GM12878 (cell line): ENCODE data around the gene CORO1C. TPM values are rescaled to one million over a fixed set of nuclear protein-coding genes. Genes with fewer than 3 reads are reported as not detected.

Source experiments
- ATAC-seq: fragments of 200-7000 bp; cut with Tn5 transposase; 3 replicates; pipeline ENCODE4 v1.9.1; 2020; ENCODE audit warnings: mild to moderate bottlenecking, moderate library complexity
- BruUV-seq: library from RNA; stranded (reverse); fragments of 400-500 nt; replicated peaks from 2 replicates; lab custom pipeline; 2021; lab: Mats Ljungman, UMichigan
- CTCF ChIA-PET: fragments of 300-600 bp; sonication (Branson Sonifier 250); formaldehyde crosslinking; extraction: SDS; loops from one replicate; lab custom pipeline; 2021; ENCODE audit warnings: inconsistent platforms; lab: Yijun Ruan, JAX
- POLR2A ChIA-PET: fragments of 350-600 bp; formaldehyde crosslinking; extraction: SDS; loops from one replicate; lab custom pipeline; 2021; ENCODE audit warnings: inconsistent platforms; lab: Charles Lee
- RAD21 ChIA-PET: fragments of 300-600 bp; sonication (Branson Sonifier 250); formaldehyde crosslinking; loops from one replicate; lab custom pipeline; 2023; ENCODE audit warnings: antibody characterized with exemption; ENCODE audit not compliant: unreplicated experiment; lab: Charles Lee
- SMC1A ChIA-PET: fragments of 300-600 bp; sonication (Branson Sonifier 250); formaldehyde crosslinking; loops from one replicate; lab custom pipeline; 2023; ENCODE audit not compliant: unreplicated experiment, uncharacterized antibody; lab: Charles Lee
- DNase-seq: peaks from one replicate; pipeline ENCODE4 v3.0.0-alpha.2; 2011; ENCODE audit warnings: low read depth, low spot score
- FAIRE-seq: peaks from 3 replicates; lab custom pipeline; 2011; peaks lifted over from hg19 to GRCh38; lab: Jason Lieb, UNC
- H2AFZ ChIP-seq: 2 replicates; pipeline ENCODE4 v1.6.0; 2011; ENCODE audit warnings: low read depth, low read length, control low read depth; ENCODE audit not compliant: control insufficient read depth
- H3K27ac ChIP-seq: 2 replicates; pipeline ENCODE4 v1.5.1; 2011; ENCODE audit warnings: control low read depth; ENCODE audit not compliant: control insufficient read depth, insufficient read depth
- H3K27me3 ChIP-seq, 2 experiments: replicated peaks in 1 of 2; 2 replicates each; pipeline versions ENCODE4 v1.6.0 to v1.6.1; 2011; ENCODE audit warnings: low read length in 1 of 2; ENCODE audit not compliant: control insufficient read depth in 2 of 2, insufficient read depth in 2 of 2
- H3K36me3 ChIP-seq, 2 experiments: 2 replicates each; pipeline ENCODE4 v1.5.1; 2011; ENCODE audit warnings: low read length in 1 of 2; ENCODE audit not compliant: control insufficient read depth in 2 of 2, insufficient read depth in 2 of 2
- H3K4me1 ChIP-seq: 2 replicates; pipeline ENCODE4 v1.6.1; 2011; ENCODE audit warnings: mild to moderate bottlenecking, low read length, moderate library complexity, mixed read lengths; ENCODE audit not compliant: control insufficient read depth, insufficient read depth
- H3K4me2 ChIP-seq: 2 replicates; pipeline ENCODE4 v1.6.0; 2011; ENCODE audit warnings: control low read depth; ENCODE audit not compliant: control insufficient read depth, insufficient read depth
- H3K4me3 ChIP-seq: fragments of 200-600 bp; sonication (generic); 2 replicates; pipeline ENCODE4 v1.5.1; 2016
- H3K79me2 ChIP-seq: 2 replicates; pipeline ENCODE4 v1.6.0; 2011; ENCODE audit warnings: low read length; ENCODE audit not compliant: control insufficient read depth, insufficient read depth
- H3K9ac ChIP-seq: 2 replicates; pipeline ENCODE4 v1.8.0; 2011; ENCODE audit warnings: low read length, control low read depth, mixed read lengths; ENCODE audit not compliant: control insufficient read depth, insufficient read depth
- H3K9me3 ChIP-seq: replicated peaks from 3 replicates; pipeline ENCODE4 v1.5.1; 2011; ENCODE audit warnings: mild to moderate bottlenecking, low read length; ENCODE audit not compliant: control insufficient read depth, insufficient read depth
- H4K20me1 ChIP-seq: 2 replicates; pipeline ENCODE4 v1.6.0; 2011; ENCODE audit not compliant: control insufficient read depth, insufficient read depth
- ESRRA ChIP-seq: IDR thresholded peaks from 2 replicates; pipeline ENCODE4 v1.6.1; 2012; ENCODE audit warnings: mild to moderate bottlenecking, low read length, improper control_type of control experiment
- KLF5 ChIP-seq: fragments of 450-650 bp; IDR thresholded peaks from 2 replicates; pipeline ENCODE4 v1.6.1; 2014; ENCODE audit warnings: mild to moderate bottlenecking; ENCODE audit not compliant: partially characterized antibody
- MXI1 ChIP-seq: fragments of 150-350 bp; IDR thresholded peaks from 2 replicates; pipeline ENCODE4 v1.6.1; 2011; ENCODE audit warnings: low read depth, mild to moderate bottlenecking, inconsistent platforms, low read length, improper control_type of control experiment
- NBN ChIP-seq: fragments of 450-650 bp; IDR thresholded peaks from 2 replicates; pipeline ENCODE4 v1.6.1; 2016
- POLR2AphosphoS2 ChIP-seq: IDR thresholded peaks from 2 replicates; pipeline ENCODE4 v1.6.1; 2011; ENCODE audit warnings: low read depth, mild to moderate bottlenecking, low read length, improper control_type of control experiment, moderate library complexity
- RB1 ChIP-seq: fragments of 450-650 bp; formaldehyde crosslinking; IDR thresholded peaks from 2 replicates; pipeline ENCODE4 v1.6.1; 2017; ENCODE audit warnings: mild to moderate bottlenecking, borderline replicate concordance
- SMAD5 ChIP-seq: IDR thresholded peaks from 2 replicates; pipeline ENCODE4 v1.6.1; 2016; ENCODE audit warnings: antibody characterized with exemption, low read depth
- TCF3 ChIP-seq: IDR thresholded peaks from 2 replicates; pipeline ENCODE4 v1.6.1; 2012; ENCODE audit warnings: low read depth, mild to moderate bottlenecking, low read length, borderline replicate concordance; ENCODE audit not compliant: insufficient read depth
- WGBS: methylation state at CpG from one replicate; pipeline ENCODE4 v1.1.6; 2016; ENCODE audit warnings: low lambda C conversion rate; ENCODE audit not compliant: insufficient replicate concordance, insufficient coverage; ENCODE audit errors: missing lambda C conversion rate; 5-methylcytosine and 5-hydroxymethylcytosine counted together
- in situ Hi-C: fragments of 300-500 bp; cut with MboI; formaldehyde crosslinking; loops from 9 replicates; pipeline ENCODE4 v1.14.3; 2018; ENCODE audit warnings: mixed read lengths
- intact Hi-C: fragments of 100-400 bp; cut with micrococcal nuclease; formaldehyde crosslinking; loops from one replicate; pipeline ENCODE4 v1.14.2; 2022; ENCODE audit not compliant: unreplicated experiment
- polyA plus RNA-seq, 11 experiments: library from polyadenylated mRNA; depleted of rRNA in 4 of 11; unstranded in 6 of 11; stranded (reverse) in 5 of 11; fragments of >200 nt; fragmentation: Nextera tagmentation in 4 of 11; fragmentation: Illumina TruSeq in 1 of 11; extraction: Ambion mirVana in 4 of 11; extraction: Trizol in 1 of 11; gene quantifications; 1 replicate in 1 of 11; 2 replicates in 10 of 11; pipeline versions ENCODE4 v1.2.1 to v1.2.3, GENCODE V29; 2011 to 2016; ENCODE audit warnings: inconsistent platforms in 2 of 11, missing spikeins in 2 of 11, low read depth in 1 of 11
- total RNA-seq, 4 experiments: library from RNA; depleted of rRNA in 3 of 4; stranded (reverse); fragments of >200 nt in 3 of 4; fragmentation: Illumina TruSeq in 1 of 4; extraction: Trizol in 1 of 4; gene quantifications; 2 replicates each; pipeline versions ENCODE4 v1.2.1 to v1.2.3, GENCODE V29; 2013 to 2021
- TF ChIP-seq, protein P1 (sequence below): fragments of 450-650 bp; IDR thresholded peaks from 2 replicates; pipeline ENCODE4 v1.6.1; 2014; ENCODE audit warnings: mild to moderate bottlenecking
- TF ChIP-seq, protein P2 (sequence below): IDR thresholded peaks from 2 replicates; pipeline ENCODE4 v1.6.1; 2011; ENCODE audit warnings: low read depth, low read length, improper control_type of control experiment, borderline replicate concordance

CORO1C gene
- total and polyA plus RNA-seq, 10 of the 15 experiments (the other 5 are each of a cell fraction or from before 2014, with no cell fraction given), result 52.7 to 254 (median 171) TPM

DNA sequence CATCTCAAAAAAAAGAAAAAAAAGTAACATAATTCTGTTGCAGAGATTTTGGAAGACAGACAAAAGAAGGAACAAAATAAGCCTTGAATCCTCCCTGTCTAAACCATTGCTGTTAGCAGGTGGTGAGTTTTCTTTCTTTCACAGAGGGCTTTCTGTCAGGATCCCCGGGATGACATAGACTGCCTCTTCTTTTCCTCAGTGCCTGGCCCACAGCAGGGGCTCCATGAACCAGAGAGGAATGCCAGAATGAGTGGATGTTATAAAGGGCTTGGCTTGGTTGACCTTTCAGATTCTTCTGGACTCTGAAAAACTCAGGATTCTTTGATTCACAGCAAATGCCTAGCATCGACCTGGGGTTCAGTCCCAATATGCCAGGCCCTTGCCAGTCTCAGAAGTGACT is 45.8 kb upstream of the CORO1C start:
- Histone ChIP-seq H3K9me3 (no peaks in the 10 kb centered on the region), H3K4me3 (no peak overlapping the region), H3K36me3 (no peaks in the 10 kb centered on the region), H4K20me1 (no peaks in the 10 kb centered on the region), H3K27me3 (no peaks in the 10 kb centered on the region), H3K79me2 (no peaks in the 10 kb centered on the region), H3K9ac (no peak overlapping the region), H3K27ac (no peak overlapping the region), H2AFZ (no peak overlapping the region), H3K4me1 (peaks cover 6% of the 10 kb centered on the region), H3K4me2 (no peak overlapping the region)
- POLR2A ChIA-PET, result interaction anchor here (0.6 to 0.7 kb wide), 3 partner anchors 8 to 115 kb away, joined by 3 to 4 read pairs (median 4); no protein-coding TSS in a partner anchor
- in situ Hi-C loops, result no loop called here
- ATAC-seq, result no peak
- BruUV-seq, result no TSS peak
- CTCF ChIA-PET, result interaction anchor here (0.8 kb wide), 1 partner anchor 18 kb away, joined by 3 read pairs; no protein-coding TSS in a partner anchor
- no peak for DNase-seq
- WGBS, result 51% methylated on average over 2 of the region's 2 CpGs
- TF ChIP-seq POLR2AphosphoS2 (no peak), SMAD5 (no peak), RB1 (no peak), KLF5 (no peak), TCF3 (no peak), MXI1 (no peak), ESRRA (no peak), NBN (no peak)
- TF ChIP-seq, protein P1, sequence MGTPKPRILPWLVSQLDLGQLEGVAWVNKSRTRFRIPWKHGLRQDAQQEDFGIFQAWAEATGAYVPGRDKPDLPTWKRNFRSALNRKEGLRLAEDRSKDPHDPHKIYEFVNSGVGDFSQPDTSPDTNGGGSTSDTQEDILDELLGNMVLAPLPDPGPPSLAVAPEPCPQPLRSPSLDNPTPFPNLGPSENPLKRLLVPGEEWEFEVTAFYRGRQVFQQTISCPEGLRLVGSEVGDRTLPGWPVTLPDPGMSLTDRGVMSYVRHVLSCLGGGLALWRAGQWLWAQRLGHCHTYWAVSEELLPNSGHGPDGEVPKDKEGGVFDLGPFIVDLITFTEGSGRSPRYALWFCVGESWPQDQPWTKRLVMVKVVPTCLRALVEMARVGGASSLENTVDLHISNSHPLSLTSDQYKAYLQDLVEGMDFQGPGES, result no peak
- TF ChIP-seq, protein P2, sequence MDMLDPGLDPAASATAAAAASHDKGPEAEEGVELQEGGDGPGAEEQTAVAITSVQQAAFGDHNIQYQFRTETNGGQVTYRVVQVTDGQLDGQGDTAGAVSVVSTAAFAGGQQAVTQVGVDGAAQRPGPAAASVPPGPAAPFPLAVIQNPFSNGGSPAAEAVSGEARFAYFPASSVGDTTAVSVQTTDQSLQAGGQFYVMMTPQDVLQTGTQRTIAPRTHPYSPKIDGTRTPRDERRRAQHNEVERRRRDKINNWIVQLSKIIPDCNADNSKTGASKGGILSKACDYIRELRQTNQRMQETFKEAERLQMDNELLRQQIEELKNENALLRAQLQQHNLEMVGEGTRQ, result no peak
- no peak for FAIRE-seq
- intact Hi-C loops, result no loop called here
- RAD21 ChIA-PET, result interaction anchor here (1.1 kb wide), 1 partner anchor 113 kb away, joined by 5 read pairs; no protein-coding TSS in a partner anchor
- SMC1A ChIA-PET, result interaction anchor here (1.1 to 1.5 kb wide), 2 partner anchors 113 to 316 kb away, joined by 3 to 4 read pairs; no protein-coding TSS in a partner anchor
